GM19238 (cell line): Measurements from ENCODE around the gene BDH1.
"Not testable (repeated sequence)": the region's sequence is repeated elsewhere in the genome, so short reads cannot be mapped to it uniquely, and the experiment has no call there.

Source experiments
- DNase-seq: peaks from one replicate; pipeline ENCODE4 v3.0.0; 2011; ENCODE audit warnings: low spot score; ENCODE audit not compliant: insufficient read length

The BDH1 gene

GRCh38 chr3:197490098-197491058 lies 65.4 kb downstream of the BDH1 start:
- DNase-seq: no peak

- DNase-seq: no peak
Measured at GRCh38 chr3:197487911-197488391, 67.8 kb downstream of the BDH1 start.

GRCh38 chr3:197486861-197487260 lies 68.9 kb downstream of the BDH1 start:
- no peak for DNase-seq

GRCh38 chr3:197485143-197485542 lies 70.6 kb downstream of the BDH1 start:
- DNase-seq: no peak

GRCh38 chr3:197484204-197484901 lies 71.4 kb downstream of the BDH1 start:
- DNase-seq: no peak

- no peak for DNase-seq
Measured at GRCh38 chr3:197482001-197482400, 73.8 kb downstream of the BDH1 start.

- DNase-seq: no peak
Measured at GRCh38 chr3:197480320-197480719, 75.4 kb downstream of the BDH1 start.

GRCh38 chr3:197478746-197479668 lies 76.8 kb downstream of the BDH1 start:
- no peak for DNase-seq

GRCh38 chr3:197477816-197478215 lies 78.0 kb downstream of the BDH1 start:
- DNase-seq: not testable (repeated sequence)

GRCh38 chr3:197475997-197476525 lies 79.7 kb downstream of the BDH1 start:
- DNase-seq: no peak

- no peak for DNase-seq
Measured at GRCh38 chr3:197475514-197475913, 80.3 kb downstream of the BDH1 start.

- DNase-seq: no peak
Measured at GRCh38 chr3:197472151-197472550, 83.6 kb downstream of the BDH1 start.

- DNase-seq: no peak
Measured at GRCh38 chr3:197471221-197472010, 84.4 kb downstream of the BDH1 start.

- no peak for DNase-seq
Measured at GRCh38 chr3:197468866-197469382, 86.8 kb downstream of the BDH1 start.

- DNase-seq: no peak
Measured at GRCh38 chr3:197468167-197468566, 87.6 kb downstream of the BDH1 start.

- no peak for DNase-seq
Measured at GRCh38 chr3:197466586-197467399, 89.0 kb downstream of the BDH1 start.

GRCh38 chr3:197465996-197466549 lies 89.7 kb downstream of the BDH1 start:
- DNase-seq: no peak

GRCh38 chr3:197465197-197465995 lies 90.4 kb downstream of the BDH1 start:
- no peak for DNase-seq
